GM19395 (cell line): ENCODE results near the gene COG5.
"Not testable (repeated sequence)": the region's sequence is repeated elsewhere in the genome, so short reads cannot be mapped to it uniquely, and the experiment has no call there.

ENCODE experiments used
- ATAC-seq: cut with Tn5 transposase; IDR thresholded peaks from one replicate; pipeline ENCODE4 v1.9.1; 2021; ENCODE audit warnings: mild to moderate bottlenecking, moderate library complexity; ENCODE audit not compliant: unreplicated experiment

The COG5 gene

DNA sequence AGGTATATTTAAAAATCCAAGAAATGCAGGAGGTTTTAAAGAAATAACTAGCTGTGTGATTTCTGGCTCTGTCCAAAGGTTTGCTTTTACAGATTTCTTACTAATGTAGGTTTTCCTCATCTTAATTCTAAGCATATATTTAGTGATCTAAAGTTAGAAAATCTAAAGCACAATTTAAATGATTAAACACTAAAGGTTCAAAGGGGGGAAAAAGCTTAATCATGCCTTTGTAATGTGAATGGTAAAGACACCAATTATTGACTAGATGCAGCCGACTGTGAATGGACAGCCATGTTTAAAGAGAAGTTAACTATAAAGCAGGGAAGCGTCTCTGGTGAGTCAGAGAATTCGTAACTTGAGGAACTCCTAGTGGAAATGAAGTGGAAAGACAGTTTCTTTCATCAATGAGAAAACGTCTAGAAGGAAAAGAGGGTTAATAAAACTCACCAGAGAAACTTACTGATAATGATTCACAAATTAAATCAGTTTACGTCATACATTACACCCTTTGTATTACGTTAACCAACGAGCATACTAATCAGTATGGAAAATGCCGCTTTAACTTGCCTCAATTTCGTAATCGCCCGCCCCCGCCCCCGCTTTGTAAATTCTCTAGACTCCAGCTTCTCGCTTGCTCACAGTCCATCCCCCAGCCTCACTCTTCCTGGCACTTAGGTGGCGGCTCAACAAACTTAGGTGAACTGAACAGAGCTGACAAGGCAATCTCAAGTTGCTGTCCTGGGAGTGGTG lies 396.1 kb downstream of the COG5 start:
- no peak for ATAC-seq

DNA sequence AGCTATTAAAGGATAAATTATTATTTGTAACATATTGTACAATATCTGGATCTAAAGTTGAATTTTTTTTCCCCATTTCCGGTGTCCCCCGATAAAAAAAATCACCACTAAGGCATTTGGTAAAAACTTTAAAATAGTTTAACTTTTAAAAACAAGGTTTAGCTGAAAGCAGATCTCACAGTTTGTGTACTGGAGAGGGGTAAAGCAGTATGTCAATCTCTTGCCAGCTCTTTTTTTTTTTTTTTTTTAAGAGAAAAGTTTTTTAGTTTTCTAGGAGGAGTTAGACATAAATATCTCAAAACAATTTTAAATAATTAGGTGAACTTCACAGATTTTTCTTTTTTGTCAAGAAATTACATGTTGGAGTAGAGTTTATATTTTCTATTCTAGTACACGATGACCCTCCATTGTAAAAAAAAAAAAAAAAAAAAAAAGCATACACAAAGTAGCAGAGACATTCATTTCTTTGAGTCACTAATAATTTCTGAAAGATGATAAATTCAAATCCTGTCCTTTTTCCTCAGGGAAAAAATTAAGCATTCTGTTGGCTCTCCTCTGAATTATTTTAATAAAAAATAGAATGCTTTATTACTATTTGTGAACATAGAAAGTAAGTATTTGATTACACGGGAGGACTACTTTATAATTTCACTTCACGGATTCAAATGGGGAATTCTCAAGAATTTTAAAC lies 396.8 kb downstream of the COG5 start:
- no peak for ATAC-seq

DNA sequence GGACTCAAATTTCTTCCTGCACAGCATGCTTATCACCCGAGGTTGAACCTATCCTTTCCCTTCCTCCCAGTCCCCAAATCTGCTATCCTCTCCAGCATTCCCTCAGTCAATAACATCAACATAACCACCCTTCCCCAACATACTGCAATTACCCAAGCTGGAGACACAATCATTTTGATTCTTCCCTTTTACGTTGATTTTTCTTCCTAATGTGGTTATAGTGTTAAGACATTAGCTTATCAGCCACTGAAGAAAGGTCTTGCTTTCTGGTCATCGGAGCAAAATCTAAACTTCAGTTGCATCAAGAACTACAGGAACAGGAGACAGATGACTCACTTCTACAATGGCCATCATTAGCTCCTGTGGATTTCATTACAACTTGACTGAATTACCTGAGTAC lies 398.4 kb downstream of the COG5 start:
- no peak for ATAC-seq

GRCh38 chr7:107164092-107164491 lies 399.6 kb downstream of the COG5 start:
- no peak for ATAC-seq

GRCh38 chr7:107162475-107162874 lies 401.2 kb downstream of the COG5 start:
- ATAC-seq = no peak

GRCh38 chr7:107161415-107161814 lies 402.3 kb downstream of the COG5 start:
- no peak for ATAC-seq

- no peak for ATAC-seq
Observed at GRCh38 chr7:107160389-107160788, 403.3 kb downstream of the COG5 start.

GRCh38 chr7:107158028-107158427 lies 405.7 kb downstream of the COG5 start:
- ATAC-seq = no peak

DNA sequence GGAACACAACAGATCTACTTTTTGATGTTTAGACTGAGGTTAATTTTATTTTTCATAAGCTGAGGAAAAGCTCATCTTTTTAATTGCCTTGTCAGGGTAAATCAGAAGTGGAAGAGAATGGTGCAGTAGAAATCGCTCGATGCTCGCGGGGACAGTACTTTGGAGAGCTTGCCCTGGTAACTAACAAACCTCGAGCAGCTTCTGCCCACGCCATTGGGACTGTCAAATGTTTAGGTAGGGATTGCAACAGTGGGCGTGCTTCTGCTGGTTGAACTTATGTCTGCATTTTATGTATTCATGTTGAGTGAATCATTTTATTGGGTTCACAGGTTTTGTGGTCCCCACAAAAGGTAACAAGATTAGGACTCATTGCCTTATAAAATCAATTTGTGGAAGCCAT lies 406.6 kb downstream of the COG5 start:
- ATAC-seq = no peak

DNA sequence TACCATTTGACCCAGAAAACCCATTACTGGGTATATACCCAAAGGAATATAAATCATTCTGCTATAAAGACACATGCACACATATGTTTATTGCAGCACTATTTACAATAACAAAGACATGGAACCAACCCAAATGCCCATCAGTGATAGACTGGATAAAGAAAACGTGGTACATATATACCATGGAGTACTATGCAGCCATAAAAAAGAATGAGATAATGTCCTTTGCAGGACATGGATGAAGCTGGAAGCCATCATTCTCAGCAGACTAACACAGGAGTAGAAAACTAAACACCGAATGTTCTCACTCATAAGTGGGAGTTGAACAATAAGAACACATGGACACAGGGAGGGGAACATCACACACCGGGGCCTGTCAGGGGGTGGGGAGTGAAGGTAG lies 408.0 kb downstream of the COG5 start:
- not testable (repeated sequence) for ATAC-seq

- ATAC-seq = no peak
Observed at GRCh38 chr7:107154826-107155225, 408.9 kb downstream of the COG5 start.

DNA sequence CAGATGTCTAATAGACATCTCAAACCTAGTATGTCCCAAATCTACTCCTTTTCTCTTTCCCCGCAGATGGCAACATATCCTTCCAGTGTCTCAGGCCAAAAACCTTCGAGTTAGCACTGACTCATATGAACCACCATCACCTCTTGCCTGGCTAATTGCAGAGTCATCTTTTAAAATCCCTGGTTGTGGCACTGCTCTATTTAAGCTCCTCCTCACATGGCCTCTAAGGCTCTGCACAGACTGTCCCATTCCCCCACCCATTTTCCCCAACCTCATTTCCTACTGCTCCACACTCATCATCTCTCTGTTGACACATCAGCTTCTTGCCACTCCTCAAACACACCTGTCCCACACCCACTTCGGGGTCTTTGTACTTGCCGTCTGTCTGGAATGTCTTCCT lies 411.7 kb downstream of the COG5 start:
- no peak for ATAC-seq
